Renal cortical epithelial cell (primary cell): ENCODE measurements around the gene PLXNB1. TPM values are rescaled to one million over a fixed set of nuclear protein-coding genes. Genes with fewer than 3 reads are reported as not detected.

Source experiments
- DNase-seq: peaks from one replicate; pipeline ENCODE4 v3.0.0-alpha.2; 2011; ENCODE audit warnings: low read depth
- total RNA-seq: library from RNA; depleted of rRNA; stranded (reverse); fragments of >200 nt; gene quantifications from 2 replicates; pipeline ENCODE4 v1.2.3, GENCODE V29; 2014

The PLXNB1 gene
- total RNA-seq, 1 donor from 2014 or later = 191 TPM

DNA sequence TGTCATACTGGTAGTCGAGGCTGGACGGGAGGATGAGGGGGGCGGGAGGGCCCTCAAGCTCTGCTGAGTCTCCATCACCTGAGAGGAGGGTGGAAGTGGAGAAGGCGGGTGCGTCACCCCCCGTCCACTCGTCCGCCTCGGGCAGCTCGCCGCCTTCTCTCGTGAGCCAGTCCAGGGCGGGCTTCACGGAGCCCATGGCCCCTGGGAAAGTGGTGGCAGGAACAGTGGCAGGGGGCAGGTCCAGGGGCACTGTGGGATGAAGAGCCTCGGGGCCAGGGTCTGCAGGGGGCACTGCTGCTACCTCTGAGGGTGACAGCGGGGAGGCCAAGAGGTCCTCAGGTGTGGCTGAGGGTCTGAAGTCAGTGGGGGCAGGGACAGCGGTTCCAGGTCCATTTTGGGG, 10.3 kb downstream of the PLXNB1 start:
- DNase-seq = no peak

DNA sequence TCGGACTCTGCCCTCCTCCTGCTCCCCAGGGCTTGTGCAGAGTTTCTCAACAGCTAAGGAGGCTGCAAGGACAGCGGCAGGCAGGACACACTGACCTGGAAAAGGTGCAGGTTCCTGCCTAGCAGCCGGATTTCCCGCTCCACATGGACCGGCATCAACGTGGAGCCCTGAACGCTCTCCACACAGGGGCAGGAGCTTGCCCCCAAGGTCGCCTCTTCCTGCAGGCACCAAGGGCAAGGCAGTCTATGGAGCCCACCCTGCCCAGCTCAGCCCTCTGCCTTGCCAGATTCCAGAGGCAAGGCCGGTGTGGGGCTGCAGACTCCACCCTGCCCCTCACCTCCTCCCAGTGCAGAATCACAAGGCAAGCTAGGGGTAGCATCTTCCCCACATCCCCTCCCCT, 10.7 kb downstream of the PLXNB1 start:
- no peak for DNase-seq

DNA sequence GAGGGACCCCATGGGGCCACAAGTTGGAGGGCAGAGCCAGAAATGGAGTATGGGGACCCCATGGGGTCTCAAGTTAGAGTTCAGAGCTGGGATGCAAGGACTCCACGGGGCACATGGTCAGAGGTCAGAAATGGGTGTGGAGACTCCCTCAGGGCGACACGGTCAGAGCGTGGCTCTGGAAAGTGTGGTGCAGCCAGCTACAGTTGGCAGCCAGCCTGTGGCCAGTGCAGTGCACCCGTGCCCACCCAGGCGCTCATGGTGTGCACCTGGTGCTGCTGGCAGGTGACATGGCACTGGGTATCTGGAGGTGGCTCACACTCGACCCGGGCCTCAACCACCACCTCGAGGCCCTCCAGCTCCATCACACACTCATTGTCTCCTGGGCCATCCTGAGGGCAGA, 11.2 kb downstream of the PLXNB1 start:
- DNase-seq = no peak

DNA sequence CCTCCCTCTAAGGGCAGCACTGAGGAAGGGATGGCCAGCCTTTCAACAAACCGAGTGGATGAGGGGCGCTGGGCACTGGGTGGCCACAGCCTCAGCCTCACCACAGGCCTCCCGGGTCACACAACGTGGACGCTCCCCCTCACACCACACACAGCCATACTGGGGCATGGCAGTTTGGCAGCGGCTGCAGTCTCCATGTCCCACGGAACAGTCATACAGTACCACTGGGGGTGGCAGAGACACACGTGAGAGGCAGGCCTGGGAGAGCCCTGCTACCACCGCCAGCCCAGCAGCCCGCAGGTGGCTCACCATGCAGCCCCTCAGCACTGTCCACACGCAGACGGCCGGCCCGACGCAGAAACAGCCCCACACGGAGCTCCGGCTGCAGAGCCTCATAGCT, 11.7 kb downstream of the PLXNB1 start:
- DNase-seq = no peak

DNA sequence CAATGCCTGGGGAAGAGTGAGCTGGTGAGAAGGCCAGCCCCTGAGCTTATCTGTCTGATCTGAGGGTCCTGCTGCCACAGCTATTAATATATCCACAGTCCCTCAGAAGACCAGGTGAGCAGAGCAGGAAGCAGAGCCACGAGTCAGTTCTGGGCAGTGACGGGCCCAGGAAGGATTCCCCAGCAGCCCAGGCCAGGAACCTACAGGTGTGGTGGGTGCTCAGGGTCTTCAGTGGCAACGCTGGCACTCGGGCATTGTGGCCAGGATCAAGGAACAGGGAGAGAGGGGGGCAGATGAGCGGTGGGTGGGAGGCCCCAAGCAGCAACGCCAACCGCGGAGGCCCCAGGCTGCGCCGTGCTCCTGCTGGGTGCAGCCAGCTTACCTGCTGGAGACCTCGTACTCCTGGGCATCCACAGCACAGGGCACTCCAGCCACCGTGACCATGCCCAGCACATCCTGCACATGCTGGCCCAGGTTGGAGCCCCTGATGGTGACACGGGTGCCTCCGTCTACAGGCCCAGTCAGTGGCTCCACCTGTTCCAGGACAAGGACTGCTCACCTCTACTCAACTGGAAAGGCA, 12.3 kb downstream of the PLXNB1 start:
- DNase-seq = no peak

DNA sequence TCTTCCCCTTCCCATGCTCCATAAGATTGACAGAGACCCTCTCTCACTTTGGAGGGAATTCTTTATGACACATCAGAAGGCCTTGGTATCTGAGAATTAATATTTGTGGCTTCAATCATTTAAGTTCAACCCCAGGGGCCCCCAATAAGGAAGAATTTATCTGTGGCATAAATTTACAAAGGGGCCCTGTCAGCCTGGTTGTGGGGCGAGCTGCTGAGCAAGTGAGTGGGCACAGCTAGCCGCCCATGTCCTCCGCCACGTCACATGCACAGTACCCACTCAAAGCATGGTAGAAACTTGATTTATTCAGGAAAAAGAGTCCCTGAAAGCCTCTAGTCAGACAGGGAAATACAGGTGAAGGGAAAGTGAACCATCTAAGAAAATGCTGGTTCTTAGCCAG, 13.3 kb downstream of the PLXNB1 start:
- no peak for DNase-seq

DNA sequence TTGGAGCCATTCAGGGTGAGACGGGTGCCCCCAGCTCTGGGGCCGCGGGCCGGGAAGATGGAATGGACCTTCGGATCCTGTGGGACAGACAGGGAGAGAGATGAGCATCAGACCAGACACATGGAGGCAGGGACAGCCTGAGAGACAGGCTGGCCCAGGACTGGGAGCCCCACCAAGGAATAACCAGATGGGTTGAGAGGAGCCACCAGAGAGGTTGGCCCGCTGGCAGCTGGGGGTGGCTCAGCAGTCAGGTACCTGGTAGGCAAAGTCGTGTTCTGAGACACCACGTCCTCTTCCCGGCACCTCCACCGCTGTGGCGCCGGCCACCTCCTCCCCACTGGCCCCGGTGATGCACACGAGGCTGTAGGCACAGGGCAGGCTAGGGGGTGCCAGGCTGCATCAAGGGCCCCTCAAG, 13.8 kb downstream of the PLXNB1 start:
- no peak for DNase-seq

DNA sequence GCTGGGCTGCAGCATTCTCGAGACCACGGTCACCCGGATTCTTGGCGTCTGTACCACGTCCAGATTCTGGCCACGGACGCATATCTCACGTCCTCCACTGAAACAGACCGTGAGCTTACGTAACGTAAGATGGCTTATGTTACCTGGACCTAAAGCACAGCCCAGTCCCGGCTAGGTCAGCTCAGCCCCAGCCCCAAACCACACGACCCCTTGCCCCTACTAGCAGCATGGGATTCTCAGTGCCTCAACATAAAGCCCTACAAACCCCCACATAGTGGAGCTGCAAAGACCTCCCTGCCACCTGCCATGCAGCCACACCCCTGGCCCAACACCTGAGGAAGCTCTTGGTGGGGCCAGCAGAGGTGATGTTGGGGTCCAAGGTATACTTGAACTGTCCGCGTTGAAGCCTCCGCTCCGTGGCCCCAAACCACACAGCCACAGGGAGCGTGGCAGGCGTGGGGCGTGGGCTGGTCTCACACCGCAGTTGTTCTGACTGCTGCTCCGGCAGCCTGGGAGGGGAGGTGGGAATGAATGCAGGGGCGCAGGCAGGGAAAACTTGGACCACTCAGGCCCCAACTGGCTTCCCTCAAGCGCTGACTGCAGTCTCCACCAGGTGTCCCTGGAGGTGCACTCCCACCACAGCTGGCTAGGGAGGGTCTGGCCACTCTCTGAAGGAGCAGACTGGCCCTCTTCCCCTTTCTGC, 14.5 kb downstream of the PLXNB1 start:
- DNase-seq = no peak

DNA sequence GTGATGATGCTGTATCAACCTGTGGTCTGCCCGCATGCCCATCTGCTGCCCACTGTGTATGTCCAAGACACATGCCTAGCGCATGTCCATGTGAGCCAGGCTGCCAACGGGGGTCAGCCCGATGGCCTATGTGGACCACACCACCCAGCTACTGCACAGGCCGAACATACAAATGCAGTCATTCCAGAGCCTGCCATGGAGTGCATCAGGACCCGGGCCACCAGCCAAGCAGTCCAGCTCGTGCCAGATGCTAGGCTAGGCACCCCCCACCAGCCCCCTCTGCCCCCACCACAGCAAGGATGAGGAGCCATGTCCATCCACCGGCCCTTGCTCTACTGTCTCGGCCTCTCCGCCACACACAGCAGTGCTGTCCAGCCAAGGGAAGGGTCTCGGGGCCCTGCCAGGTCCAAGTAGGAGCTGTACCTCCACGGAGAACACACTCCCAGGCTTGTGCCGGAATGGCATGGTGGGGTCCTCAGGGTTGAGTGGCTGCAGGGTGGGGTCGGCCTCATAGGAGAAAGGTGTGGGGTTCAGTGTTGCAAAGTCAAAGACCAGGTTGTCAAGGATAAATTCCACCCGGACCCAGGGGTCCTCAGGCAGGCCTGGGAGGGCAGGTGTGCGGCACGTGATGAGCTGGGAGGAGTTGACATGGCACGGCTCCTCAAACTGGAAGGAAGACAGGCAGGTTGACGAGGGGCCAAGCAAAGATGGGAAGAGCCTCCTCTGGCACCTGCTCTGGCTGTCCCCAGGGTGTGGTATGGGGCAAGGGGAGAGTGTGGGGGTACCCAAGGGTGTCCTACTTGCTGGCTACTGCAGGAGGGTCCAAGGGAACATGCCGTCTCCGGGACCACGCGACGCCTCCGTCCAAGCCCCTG, 15.3 kb downstream of the PLXNB1 start:
- no peak for DNase-seq

DNA sequence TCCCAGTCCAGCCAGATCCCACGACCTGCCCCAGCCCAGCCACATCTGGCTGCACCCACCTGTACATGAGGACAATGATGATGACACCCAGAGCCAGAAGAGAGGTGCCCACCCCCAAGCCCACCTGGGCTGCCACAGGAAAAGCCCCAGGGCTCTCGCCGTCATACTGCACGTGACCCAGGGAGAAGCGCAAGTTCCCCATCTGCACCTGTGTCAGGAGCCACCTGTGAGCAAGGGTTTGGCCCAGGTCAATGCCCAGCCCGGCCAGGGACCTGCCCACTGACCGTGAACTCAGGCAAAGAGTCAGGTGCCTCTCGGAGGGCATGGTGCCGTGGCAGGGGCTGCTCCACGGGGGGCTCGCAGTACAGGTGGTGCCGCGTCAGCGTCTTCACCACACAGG, 16.3 kb downstream of the PLXNB1 start:
- no peak for DNase-seq

DNA sequence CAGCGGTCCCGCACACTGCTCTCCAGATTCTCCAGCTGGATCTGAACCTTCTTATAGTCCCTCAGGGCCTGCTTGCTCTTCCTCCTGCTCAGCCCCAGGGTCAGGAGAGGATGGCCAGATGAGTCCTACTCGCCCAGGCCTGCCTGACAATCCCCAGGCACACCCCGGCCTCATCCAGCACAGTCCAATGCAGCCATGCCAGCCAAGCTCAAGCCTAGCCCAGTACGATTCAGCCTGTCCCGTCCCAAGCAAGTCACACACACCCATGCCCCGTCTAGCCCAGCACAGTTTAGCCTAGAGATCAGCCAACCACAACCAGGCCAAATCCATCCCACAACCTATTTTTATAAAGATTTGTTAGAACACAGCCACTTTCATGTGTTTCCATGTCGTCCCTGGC, 16.8 kb downstream of the PLXNB1 start:
- DNase-seq = no peak

DNA sequence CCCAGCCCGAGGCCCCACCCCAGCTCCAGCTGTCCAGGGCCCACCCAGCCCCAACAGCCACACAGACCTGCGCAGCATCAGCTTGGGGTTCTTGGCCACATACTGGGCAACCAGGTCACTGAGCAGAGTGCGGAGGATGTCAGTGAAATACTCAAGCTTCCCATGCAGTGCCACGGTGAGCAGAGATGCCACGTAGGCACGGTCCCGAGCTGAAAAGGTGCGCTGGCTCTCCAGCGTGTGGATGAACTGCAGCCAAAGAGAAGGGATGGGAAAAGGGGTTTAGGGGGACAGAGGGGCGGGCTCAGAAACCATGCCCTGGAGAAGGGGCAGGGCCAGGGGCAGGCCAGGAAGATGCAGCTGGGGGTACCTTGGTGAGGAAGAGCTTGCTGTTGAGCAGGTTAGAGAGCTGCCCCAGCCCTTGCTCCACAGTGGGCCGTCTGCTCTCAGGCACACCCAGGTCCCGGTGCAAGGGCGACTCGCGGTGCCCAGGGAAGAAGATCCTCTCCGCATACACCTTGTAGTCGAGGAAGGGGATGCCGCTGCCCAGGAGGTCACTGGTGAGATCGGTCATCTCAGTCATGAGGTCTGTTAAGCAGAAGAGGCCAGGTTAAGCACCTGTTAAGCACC, 17.4 kb downstream of the PLXNB1 start:
- DNase-seq = no peak

DNA sequence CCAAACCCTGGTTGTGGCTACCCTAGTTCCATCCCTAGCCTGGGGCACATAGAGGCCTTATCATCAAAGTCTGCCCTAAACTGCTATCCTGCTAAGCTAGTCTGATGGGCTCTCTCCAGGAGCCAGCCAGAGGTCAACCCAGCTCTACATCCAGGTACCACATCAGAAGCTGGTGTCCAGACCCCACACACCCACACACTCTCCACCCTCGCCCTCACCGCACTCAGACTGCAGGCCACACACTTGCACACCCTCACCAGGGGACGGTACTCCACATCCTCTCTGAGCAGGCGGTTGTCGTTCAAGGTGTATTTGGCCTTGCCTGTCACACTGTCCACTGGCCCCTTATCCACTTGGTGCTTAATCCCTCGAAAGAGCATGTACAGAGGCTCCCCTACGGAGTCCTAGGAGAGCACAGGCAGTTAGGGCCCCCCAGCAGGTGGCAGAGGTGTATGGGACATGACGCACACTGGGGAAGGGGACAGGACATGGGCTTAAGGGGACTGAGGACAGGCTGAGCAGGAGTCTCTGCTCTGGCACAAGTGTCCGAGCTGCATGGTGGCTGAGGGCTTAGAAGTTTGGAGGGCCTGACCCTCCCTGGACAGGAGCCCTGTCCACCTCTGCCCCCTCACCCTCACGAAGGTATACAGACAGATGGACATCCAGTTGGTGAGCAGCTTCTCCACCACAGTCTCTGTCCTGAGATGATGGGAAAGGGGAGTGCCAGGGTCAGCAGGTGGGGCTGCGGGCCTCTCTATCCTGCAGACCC, 18.1 kb downstream of the PLXNB1 start:
- no peak for DNase-seq

DNA sequence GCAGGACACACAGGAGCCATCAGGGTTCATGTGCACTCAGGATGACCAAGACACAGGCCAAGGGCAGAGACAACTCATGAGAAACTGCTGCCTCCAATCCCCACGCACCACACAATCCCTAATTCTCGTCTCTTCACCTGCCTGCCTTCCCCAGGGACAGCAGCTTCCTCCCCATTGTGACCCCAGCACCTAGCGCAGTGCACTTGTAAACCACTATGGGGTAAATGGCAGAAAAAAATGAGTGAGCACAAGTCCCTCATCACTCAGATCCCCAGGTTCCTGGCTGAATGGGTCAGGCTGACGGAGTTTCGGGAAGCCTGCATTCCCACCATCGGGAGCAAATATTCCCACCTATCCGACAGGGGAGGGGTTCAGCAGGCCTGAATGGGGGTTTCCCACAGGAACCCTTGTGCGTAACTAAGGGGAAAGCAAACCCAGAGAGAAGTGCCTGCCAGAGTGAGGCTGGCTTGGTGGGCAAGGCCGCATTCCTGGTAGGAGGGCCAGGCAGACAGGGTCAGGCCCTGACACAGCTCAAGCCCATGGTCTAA, 18.8 kb downstream of the PLXNB1 start:
- no peak for DNase-seq

DNA sequence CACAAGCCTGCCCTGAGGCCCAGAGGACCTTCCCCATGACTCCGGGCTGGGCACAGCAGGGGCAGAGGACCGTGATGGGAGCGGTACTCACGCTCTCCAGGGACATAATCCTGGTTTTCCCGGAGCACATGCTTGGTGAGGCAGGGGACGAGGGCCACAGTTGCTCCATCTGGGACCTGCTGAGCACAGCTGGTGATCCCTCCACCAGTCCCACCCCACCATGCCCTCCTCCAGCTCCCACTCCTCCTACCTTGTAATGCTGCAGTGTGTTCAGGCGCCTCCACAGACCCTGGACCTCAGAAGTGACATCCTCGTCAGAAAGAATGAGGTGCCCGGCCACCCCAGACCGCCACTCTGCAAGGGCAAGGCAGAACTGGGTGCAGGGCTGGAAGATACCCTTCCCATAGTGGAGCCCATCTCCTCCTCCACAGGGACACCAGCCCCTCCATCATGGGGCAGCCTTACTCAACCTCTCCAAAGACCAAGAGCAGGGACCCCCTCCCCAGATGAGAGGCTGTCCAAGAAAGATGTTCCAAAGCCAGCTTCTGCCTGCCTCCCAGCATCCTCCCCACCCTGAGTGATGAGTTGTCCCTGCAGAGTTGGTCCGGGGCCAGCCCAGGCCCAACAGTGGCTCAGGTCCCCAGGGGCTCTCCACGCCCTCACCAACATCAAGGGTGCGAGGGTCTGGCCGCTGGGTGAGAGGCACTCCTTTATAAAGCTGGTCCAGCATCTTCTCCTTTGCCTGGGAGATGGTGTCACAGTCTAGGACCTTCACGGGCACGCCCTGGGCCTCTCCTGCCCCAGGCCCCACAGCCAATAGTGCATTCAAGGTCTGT, 19.5 kb downstream of the PLXNB1 start:
- no peak for DNase-seq

DNA sequence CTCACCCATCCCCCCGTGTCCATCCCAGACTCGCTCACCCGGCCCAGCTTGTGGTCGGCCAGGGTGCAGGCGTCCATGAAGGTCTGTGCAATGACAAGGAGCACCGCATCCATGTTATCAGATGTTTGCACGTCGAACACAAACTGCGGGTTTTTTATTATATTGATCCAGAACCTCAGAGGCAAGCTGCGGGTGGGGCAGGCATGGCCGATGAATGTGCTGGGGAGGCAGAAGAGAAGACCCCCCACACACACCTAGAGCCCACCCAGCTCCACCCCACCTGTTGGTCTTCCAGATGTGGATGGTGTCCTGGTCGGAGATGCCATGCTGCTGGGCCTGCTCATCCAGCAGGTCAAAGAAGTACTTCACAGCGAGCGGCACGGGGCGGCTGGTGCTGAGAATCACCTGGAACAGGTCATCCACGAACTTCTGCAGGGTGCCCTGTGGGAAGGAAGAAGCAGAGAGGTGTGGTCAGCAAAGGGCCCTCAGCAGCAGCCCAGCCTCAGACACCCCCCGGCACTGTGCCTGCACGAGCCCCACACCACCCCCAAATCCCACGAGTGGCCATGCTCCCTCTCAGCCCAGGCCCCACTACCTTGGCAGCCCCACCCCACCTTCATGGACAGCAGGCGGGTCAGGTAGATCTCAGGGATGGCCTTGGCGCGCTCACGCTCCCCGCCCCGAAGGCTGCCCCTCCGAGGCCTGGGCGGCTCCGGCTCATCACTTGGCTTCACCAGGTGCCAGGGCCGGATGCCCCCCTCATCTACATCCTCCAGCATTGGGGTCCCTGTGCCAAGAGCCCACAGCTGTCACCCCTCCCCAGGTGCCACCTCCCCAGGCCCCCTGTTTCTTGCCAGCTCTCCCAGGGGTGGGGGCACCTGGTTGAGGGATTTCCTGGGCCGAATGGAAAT, 20.3 kb downstream of the PLXNB1 start:
- DNase-seq = no peak

DNA sequence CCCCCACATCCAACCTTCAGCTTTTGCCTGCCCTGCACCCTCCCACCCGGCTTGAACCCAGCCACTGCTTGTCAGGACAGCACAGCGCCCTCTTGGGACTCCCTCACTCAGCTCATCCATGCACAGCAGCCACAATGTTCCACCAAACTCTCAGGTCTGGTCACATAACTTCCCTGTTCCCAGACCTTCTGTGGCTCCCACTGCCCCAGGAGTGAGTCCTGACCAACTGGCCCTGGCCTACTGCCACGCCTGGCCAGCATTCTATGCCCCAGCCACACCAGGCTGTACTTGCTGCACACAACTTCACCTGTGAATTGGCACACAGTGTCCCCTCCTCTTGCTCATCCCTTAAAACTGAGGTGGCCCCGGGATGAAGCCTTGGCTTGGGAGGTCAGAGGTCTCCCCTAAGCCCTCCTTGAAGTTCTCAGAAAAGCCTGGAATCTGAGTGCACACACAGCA, 21.0 kb downstream of the PLXNB1 start:
- DNase-seq = no peak

DNA sequence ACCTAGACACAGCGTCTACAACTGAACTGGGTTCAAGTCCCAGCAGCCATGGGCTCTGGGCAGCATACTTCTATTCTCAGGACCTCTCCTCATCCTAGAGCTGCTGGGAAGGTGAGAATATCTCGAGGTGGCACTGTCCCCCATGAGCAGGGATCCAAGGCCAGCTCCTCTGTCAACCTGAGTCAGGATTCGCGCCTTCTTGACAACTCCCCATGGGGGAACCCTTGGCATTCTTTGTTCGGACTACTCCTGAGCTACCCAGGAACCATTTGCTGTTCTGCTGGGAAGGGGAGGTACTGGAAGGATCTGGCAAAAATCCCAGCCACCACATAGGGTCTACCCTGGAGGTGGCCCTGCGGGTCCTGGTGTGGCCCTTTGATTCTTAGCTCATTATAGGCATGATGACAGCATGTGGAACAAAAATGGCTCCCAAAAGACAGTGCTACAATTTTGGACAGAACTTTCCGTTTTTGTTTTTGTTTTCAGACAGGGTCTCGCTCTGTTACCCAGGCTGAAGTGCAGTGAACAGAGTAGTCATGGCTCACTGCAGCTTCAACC, 22.3 kb downstream of the PLXNB1 start:
- DNase-seq = no peak
